ENCODE measurements around the gene NUDT22.

DNA sequence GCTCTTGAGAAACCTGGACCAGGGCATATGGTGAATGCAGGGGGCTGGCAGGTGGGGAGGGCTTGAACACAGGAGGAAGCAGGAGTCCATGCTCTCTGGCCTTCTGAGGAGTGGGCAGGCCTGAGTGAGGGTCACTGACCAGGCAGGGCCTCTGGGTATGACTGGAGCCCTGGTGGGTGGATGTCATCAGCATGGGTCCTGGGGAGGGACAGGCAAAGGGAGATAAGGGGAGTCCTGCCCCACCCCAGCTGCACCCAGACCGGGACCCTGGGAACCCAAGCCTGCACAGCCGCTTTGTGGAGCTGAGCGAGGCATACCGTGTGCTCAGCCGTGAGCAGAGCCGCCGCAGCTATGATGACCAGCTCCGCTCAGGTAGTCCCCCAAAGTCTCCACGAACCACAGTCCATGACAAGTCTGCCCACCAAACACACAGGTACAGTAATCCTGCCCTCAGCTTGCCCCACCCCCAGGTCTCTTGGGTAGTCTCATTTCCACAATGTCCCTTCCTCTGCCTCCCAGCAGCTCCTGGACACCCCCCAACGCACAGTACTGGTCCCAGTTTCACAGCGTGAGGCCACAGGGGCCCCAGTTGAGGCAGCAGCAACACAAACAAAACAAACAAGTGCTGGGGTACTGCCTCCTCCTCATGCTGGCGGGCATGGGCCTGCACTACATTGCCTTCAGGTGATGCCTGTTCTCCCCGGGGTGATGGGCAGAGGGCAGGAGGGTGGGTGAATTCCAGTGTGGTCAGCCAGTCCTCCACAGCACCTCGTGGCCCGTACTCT lies 6.3 kb downstream of the NUDT22 start:
- TF ChIP-seq, protein P1, sequence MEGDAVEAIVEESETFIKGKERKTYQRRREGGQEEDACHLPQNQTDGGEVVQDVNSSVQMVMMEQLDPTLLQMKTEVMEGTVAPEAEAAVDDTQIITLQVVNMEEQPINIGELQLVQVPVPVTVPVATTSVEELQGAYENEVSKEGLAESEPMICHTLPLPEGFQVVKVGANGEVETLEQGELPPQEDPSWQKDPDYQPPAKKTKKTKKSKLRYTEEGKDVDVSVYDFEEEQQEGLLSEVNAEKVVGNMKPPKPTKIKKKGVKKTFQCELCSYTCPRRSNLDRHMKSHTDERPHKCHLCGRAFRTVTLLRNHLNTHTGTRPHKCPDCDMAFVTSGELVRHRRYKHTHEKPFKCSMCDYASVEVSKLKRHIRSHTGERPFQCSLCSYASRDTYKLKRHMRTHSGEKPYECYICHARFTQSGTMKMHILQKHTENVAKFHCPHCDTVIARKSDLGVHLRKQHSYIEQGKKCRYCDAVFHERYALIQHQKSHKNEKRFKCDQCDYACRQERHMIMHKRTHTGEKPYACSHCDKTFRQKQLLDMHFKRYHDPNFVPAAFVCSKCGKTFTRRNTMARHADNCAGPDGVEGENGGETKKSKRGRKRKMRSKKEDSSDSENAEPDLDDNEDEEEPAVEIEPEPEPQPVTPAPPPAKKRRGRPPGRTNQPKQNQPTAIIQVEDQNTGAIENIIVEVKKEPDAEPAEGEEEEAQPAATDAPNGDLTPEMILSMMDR (IDR thresholded peaks at IDR 0.05; ENCODE audit: low read depth, low read length) = no peak
- TF ChIP-seq, protein P2, sequence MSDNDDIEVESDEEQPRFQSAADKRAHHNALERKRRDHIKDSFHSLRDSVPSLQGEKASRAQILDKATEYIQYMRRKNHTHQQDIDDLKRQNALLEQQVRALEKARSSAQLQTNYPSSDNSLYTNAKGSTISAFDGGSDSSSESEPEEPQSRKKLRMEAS (IDR thresholded peaks at IDR 0.05; ENCODE audit: low read depth, low read length) = no peak
